GM12878 (cell line): Measurements from ENCODE around the gene ZNF608. TPM values are rescaled to one million over a fixed set of nuclear protein-coding genes. Genes with fewer than 3 reads are reported as not detected.

ENCODE experiments used
- BHLHE40 ChIP-seq, 2 experiments: fragments of 450-650 bp in 1 of 2; IDR thresholded peaks; 2 replicates each; pipeline ENCODE4 v1.6.1; 2011 to 2017; ENCODE audit warnings: low read depth in 2 of 2, borderline replicate concordance in 1 of 2, improper control_type of control experiment in 1 of 2, low read length in 1 of 2, mild to moderate bottlenecking in 1 of 2
- CBX5 ChIP-seq: sonication (generic); IDR thresholded peaks from 2 replicates; pipeline ENCODE4 v1.6.1; 2016; ENCODE audit warnings: low read depth, moderate library complexity, mild to moderate bottlenecking, inconsistent platforms
- DPF2 ChIP-seq: fragments of 450-650 bp; IDR thresholded peaks from 2 replicates; pipeline ENCODE4 v1.6.1; 2017; ENCODE audit warnings: mild to moderate bottlenecking
- EP300 ChIP-seq, 2 experiments: fragments of 150-350 bp in 1 of 2; IDR thresholded peaks; 2 replicates each; pipeline ENCODE4 v1.6.1; 2011 to 2012; ENCODE audit warnings: low read depth in 2 of 2, low read length in 2 of 2, borderline replicate concordance in 1 of 2, improper control_type of control experiment in 1 of 2, inconsistent platforms in 1 of 2; ENCODE audit not compliant: control insufficient read depth in 1 of 2
- ESRRA ChIP-seq: IDR thresholded peaks from 2 replicates; pipeline ENCODE4 v1.6.1; 2012; ENCODE audit warnings: mild to moderate bottlenecking, low read length, improper control_type of control experiment
- KLF5 ChIP-seq: fragments of 450-650 bp; IDR thresholded peaks from 2 replicates; pipeline ENCODE4 v1.6.1; 2014; ENCODE audit warnings: mild to moderate bottlenecking; ENCODE audit not compliant: partially characterized antibody
- MEF2B ChIP-seq: fragments of 450-650 bp; IDR thresholded peaks from 2 replicates; pipeline ENCODE4 v1.6.1; 2018; ENCODE audit warnings: mild to moderate bottlenecking, moderate library complexity; ENCODE audit not compliant: partially characterized antibody, poor library complexity, severe bottlenecking
- MYC ChIP-seq: IDR thresholded peaks from 2 replicates; pipeline ENCODE4 v1.6.1; 2011; ENCODE audit warnings: mild to moderate bottlenecking, low read length, moderate library complexity, inconsistent platforms; ENCODE audit not compliant: insufficient read depth, insufficient replicate concordance, insufficient read length, severe bottlenecking
- NR2C1 ChIP-seq: fragments of 450-650 bp; IDR thresholded peaks from 2 replicates; pipeline ENCODE4 v1.6.1; 2017; ENCODE audit warnings: antibody characterized with exemption, mild to moderate bottlenecking, moderate library complexity
- NR2F1 ChIP-seq: fragments of 450-650 bp; conservative IDR thresholded peaks from 2 replicates; pipeline ENCODE4 v1.6.1; 2017; ENCODE audit warnings: mild to moderate bottlenecking
- RAD51 ChIP-seq: fragments of 450-650 bp; IDR thresholded peaks from 2 replicates; pipeline ENCODE4 v1.6.1; 2016; ENCODE audit warnings: moderate library complexity, mild to moderate bottlenecking, inconsistent platforms
- RFX5 ChIP-seq: IDR thresholded peaks from 2 replicates; pipeline ENCODE4 v1.6.1; 2011; ENCODE audit warnings: low read depth, low read length, improper control_type of control experiment
- SMARCA5 ChIP-seq: fragments of 450-650 bp; IDR thresholded peaks from 2 replicates; pipeline ENCODE4 v1.6.1; 2017; ENCODE audit warnings: mild to moderate bottlenecking
- SMC3 ChIP-seq: IDR thresholded peaks from 2 replicates; pipeline ENCODE4 v1.6.1; 2011; ENCODE audit warnings: low read length, improper control_type of control experiment, borderline replicate concordance
- SREBF1 ChIP-seq: IDR thresholded peaks from 2 replicates; pipeline ENCODE4 v1.6.1; 2012; ENCODE audit warnings: mild to moderate bottlenecking, low read length
- TBL1XR1 ChIP-seq: IDR thresholded peaks from 2 replicates; pipeline ENCODE4 v1.6.1; 2012; ENCODE audit warnings: low read depth, low read length, improper control_type of control experiment
- YBX1 ChIP-seq: fragments of 450-650 bp; IDR thresholded peaks from 2 replicates; pipeline ENCODE4 v1.6.1; 2016; ENCODE audit warnings: antibody characterized with exemption
- YY1 ChIP-seq: IDR thresholded peaks from 2 replicates; pipeline ENCODE4 v1.6.1; 2011; ENCODE audit warnings: low read depth, mild to moderate bottlenecking, low read length
- ZNF384 ChIP-seq: IDR thresholded peaks from 2 replicates; pipeline ENCODE4 v1.6.1; 2012; ENCODE audit warnings: low read depth, mild to moderate bottlenecking, low read length, improper control_type of control experiment, borderline replicate concordance
- ZNF622 ChIP-seq: fragments of 450-650 bp; IDR thresholded peaks from 2 replicates; pipeline ENCODE4 v1.6.1; 2017; ENCODE audit warnings: mild to moderate bottlenecking, inconsistent platforms
- polyA plus RNA-seq, 11 experiments: library from polyadenylated mRNA; depleted of rRNA in 4 of 11; unstranded in 6 of 11; stranded (reverse) in 5 of 11; fragments of >200 nt; fragmentation: Nextera tagmentation in 4 of 11; fragmentation: Illumina TruSeq in 1 of 11; extraction: Ambion mirVana in 4 of 11; extraction: Trizol in 1 of 11; gene quantifications; 1 replicate in 1 of 11; 2 replicates in 10 of 11; pipeline versions ENCODE4 v1.2.1 to v1.2.3, GENCODE V29; 2011 to 2016; ENCODE audit warnings: inconsistent platforms in 2 of 11, missing spikeins in 2 of 11, low read depth in 1 of 11
- total RNA-seq, 4 experiments: library from RNA; depleted of rRNA in 3 of 4; stranded (reverse); fragments of >200 nt in 3 of 4; fragmentation: Illumina TruSeq in 1 of 4; extraction: Trizol in 1 of 4; gene quantifications; 2 replicates each; pipeline versions ENCODE4 v1.2.1 to v1.2.3, GENCODE V29; 2013 to 2021
- TF ChIP-seq, protein P1 (sequence below): IDR thresholded peaks from 2 replicates; pipeline ENCODE4 v1.6.1; 2011; ENCODE audit warnings: mild to moderate bottlenecking, low read depth, low read length, moderate library complexity; ENCODE audit not compliant: insufficient replicate concordance
- TF ChIP-seq, protein P2 (sequence below): fragments of 450-650 bp; IDR thresholded peaks from 2 replicates; pipeline ENCODE4 v1.6.1; 2017; ENCODE audit warnings: mild to moderate bottlenecking, low read depth, inconsistent platforms; ENCODE audit not compliant: poor library complexity, severe bottlenecking
- TF ChIP-seq, protein P3 (sequence below): fragments of 450-650 bp; IDR thresholded peaks from 2 replicates; pipeline ENCODE4 v1.6.1; 2017; ENCODE audit warnings: low read depth, mild to moderate bottlenecking, moderate library complexity
- TF ChIP-seq, protein P4 (sequence below): fragments of 450-650 bp; IDR thresholded peaks from 2 replicates; pipeline ENCODE4 v1.6.1; 2017; ENCODE audit warnings: borderline replicate concordance

ZNF608 gene
- total and polyA plus RNA-seq, 10 of the 15 experiments (the other 5 are each of a cell fraction or from before 2014, with no cell fraction given) = 0.19 to 6.7 (median 0.64) TPM

DNA sequence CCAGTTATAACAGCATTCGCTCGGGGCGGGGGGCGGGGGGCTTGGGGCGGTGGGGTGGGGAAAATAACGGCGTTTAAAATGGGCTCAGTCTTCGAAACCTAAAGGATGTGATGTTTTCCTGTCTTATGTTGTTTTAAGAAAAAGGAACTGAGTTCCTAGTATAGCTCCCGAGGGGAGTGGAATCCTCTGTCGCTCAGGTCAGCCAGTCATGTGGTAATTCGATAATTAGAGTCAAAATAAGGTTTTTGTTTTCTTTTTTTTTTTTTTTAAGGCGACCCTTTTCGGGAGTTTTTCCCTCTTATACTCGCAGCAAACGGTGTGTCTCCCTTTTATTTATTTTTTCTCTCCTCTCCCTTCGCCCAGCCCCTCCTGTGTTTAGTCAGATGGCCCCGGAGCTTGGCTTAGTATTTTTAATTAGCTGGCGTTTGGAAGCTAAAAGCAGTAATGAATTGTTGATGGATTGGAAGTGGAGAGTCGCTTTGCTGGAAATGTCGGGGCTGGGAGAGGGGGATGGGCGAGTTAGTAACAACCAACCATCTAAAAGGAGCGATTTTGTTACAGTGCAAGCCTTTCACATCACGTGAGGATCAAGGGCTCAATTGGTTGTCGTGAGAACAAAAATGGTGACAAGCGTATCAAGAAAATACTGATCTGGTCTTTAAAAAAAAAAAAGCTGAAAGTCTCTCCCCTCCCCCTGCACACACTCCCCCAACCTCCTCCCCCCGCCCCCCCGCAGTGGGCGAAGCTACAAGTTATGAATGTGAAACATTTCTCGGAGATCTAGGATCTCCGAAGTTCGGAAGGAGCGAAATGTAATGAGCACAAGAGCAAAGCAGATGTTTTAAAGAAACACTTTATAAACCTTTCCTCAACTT lies 714 bp upstream of the ZNF608 start (continued):
- TF ChIP-seq BHLHE40 (IDR thresholded peaks at IDR 0.05; ENCODE audit: borderline replicate concordance in 1 of 2, low read depth in 2 of 2, low read length in 1 of 2) (peak; percentile 93 to 96), MYC (no peak), RFX5 (no peak), ESRRA (no peak), YY1 (peak; percentile 43; the same call in 1 of the 2 replicates), CBX5 (0 out of 2 replicates have a peak, but pooled peaks have one; percentile 19), SREBF1 (no peak), SMARCA5 (no peak), KLF5 (no peak), MEF2B (no peak), YBX1 (no peak), DPF2 (no peak), TBL1XR1 (peak; percentile 35; the same call in 1 of the 2 replicates), RAD51 (peak; percentile 89), EP300 (IDR thresholded peaks at IDR 0.05; ENCODE audit: borderline replicate concordance in 1 of 2, control insufficient read depth in 1 of 2, low read depth in 2 of 2, low read length in 2 of 2) (peak in 1 of 2 experiments; percentile 39; a peak in 1 of 4 replicates), SMC3 (no peak), ZNF384 (peak; percentile 73), NR2F1 (no peak), NR2C1 (no peak; the same call in 1 of the 2 replicates), ZNF622 (no peak)
- TF ChIP-seq, protein P1, sequence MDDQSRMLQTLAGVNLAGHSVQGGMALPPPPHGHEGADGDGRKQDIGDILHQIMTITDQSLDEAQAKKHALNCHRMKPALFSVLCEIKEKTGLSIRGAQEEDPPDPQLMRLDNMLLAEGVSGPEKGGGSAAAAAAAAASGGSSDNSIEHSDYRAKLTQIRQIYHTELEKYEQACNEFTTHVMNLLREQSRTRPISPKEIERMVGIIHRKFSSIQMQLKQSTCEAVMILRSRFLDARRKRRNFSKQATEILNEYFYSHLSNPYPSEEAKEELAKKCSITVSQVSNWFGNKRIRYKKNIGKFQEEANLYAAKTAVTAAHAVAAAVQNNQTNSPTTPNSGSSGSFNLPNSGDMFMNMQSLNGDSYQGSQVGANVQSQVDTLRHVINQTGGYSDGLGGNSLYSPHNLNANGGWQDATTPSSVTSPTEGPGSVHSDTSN = no peak
- TF ChIP-seq, protein P2, sequence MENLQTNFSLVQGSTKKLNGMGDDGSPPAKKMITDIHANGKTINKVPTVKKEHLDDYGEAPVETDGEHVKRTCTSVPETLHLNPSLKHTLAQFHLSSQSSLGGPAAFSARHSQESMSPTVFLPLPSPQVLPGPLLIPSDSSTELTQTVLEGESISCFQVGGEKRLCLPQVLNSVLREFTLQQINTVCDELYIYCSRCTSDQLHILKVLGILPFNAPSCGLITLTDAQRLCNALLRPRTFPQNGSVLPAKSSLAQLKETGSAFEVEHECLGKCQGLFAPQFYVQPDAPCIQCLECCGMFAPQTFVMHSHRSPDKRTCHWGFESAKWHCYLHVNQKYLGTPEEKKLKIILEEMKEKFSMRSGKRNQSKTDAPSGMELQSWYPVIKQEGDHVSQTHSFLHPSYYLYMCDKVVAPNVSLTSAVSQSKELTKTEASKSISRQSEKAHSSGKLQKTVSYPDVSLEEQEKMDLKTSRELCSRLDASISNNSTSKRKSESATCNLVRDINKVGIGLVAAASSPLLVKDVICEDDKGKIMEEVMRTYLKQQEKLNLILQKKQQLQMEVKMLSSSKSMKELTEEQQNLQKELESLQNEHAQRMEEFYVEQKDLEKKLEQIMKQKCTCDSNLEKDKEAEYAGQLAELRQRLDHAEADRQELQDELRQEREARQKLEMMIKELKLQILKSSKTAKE = no peak
- TF ChIP-seq, protein P3, sequence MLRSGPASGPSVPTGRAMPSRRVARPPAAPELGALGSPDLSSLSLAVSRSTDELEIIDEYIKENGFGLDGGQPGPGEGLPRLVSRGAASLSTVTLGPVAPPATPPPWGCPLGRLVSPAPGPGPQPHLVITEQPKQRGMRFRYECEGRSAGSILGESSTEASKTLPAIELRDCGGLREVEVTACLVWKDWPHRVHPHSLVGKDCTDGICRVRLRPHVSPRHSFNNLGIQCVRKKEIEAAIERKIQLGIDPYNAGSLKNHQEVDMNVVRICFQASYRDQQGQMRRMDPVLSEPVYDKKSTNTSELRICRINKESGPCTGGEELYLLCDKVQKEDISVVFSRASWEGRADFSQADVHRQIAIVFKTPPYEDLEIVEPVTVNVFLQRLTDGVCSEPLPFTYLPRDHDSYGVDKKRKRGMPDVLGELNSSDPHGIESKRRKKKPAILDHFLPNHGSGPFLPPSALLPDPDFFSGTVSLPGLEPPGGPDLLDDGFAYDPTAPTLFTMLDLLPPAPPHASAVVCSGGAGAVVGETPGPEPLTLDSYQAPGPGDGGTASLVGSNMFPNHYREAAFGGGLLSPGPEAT = peak; percentile 33; the same call in 1 of the 2 replicates
- TF ChIP-seq, protein P4, sequence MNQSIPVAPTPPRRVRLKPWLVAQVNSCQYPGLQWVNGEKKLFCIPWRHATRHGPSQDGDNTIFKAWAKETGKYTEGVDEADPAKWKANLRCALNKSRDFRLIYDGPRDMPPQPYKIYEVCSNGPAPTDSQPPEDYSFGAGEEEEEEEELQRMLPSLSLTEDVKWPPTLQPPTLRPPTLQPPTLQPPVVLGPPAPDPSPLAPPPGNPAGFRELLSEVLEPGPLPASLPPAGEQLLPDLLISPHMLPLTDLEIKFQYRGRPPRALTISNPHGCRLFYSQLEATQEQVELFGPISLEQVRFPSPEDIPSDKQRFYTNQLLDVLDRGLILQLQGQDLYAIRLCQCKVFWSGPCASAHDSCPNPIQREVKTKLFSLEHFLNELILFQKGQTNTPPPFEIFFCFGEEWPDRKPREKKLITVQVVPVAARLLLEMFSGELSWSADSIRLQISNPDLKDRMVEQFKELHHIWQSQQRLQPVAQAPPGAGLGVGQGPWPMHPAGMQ = no peak
